Lower lobe of right lung (tissue), 2 donors: ENCODE data around the gene TRANK1. TPM values are rescaled to one million over a fixed set of nuclear protein-coding genes. Genes with fewer than 3 reads are reported as not detected.

Experiments
- ATAC-seq, 2 donors: fragments of 200-7000 bp; cut with Tn5 transposase; one replicate each; pipeline ENCODE4 v1.9.1; 2020 to 2022; ENCODE audit warnings: mild to moderate bottlenecking in 2 of 2, moderate library complexity in 2 of 2
- DNase-seq: peaks from one replicate; pipeline ENCODE4 v3.0.0-alpha.2; 2020
- H3K27ac ChIP-seq: fragments of 200-600 bp; one replicate; pipeline ENCODE4 v1.8.0; 2022
- H3K27me3 ChIP-seq: fragments of 200-600 bp; one replicate; pipeline ENCODE4 v1.8.0; 2022; ENCODE audit warnings: low read depth
- H3K36me3 ChIP-seq: fragments of 200-600 bp; one replicate; pipeline ENCODE4 v1.8.0; 2022; ENCODE audit warnings: mild to moderate bottlenecking
- H3K4me1 ChIP-seq: fragments of 200-600 bp; one replicate; pipeline ENCODE4 v1.8.0; 2022
- H3K4me3 ChIP-seq: fragments of 200-600 bp; one replicate; pipeline ENCODE4 v1.8.0; 2022; ENCODE audit warnings: mild to moderate bottlenecking
- H3K9me3 ChIP-seq: fragments of 200-600 bp; one replicate; pipeline ENCODE4 v1.8.0; 2022
- intact Hi-C: fragments of 100-400 bp; cut with DNase I; formaldehyde crosslinking; loops from one replicate; pipeline ENCODE4 v1.11.0; 2022
- total RNA-seq: library from RNA; stranded (reverse); fragmentation: NEBNext Ultra II Directional; extraction: Animal tissue kit (Norgen Biotek cat#: 25700); gene quantifications from one replicate; pipeline ENCODE4 v1.2.1, GENCODE V29; 2021
- TF ChIP-seq, protein P1 (sequence below): fragments of 200-600 bp; IDR thresholded peaks from one replicate; pipeline ENCODE4 v1.8.0; 2022; ENCODE audit warnings: antibody characterized with exemption, mild to moderate bottlenecking
- donor health status: DM: no; HTN: yes; CAD: no; lungs with severe emphysema.

The TRANK1 gene
- total RNA-seq, 1 donor from 2014 or later = 36.9 TPM

DNA sequence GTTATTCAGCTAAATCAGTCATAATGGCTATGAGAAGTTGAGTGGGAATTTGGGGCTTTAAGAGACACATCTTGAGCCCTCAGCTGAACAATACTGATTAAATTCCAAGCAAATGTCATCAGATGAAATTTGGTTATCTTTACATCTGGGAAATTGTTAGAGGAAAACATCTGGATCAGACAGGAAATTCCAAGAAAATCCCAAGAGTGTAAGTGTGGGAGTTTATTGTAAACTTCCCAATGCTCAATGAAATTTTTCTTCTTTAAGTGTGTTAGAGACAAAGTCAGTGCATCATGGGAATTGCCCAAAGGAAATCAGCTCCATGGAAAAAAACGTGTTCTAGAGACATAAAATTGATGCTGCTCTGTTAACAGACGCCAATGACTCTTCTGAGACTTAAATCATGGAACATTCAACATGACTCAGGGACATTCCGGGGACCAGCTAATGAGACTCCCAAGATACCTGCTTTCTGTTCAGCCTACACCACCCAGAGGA is 160.7 kb downstream of the TRANK1 start:
- Histone ChIP-seq H3K9me3 (no peaks in the 10 kb centered on the region), H3K4me1 (no peaks in the 10 kb centered on the region), H3K27ac (no peak overlapping the region), H3K4me3 (no peak overlapping the region), H3K27me3 (no peaks in the 10 kb centered on the region), H3K36me3 (no peaks in the 10 kb centered on the region)
- TF ChIP-seq, protein P1, sequence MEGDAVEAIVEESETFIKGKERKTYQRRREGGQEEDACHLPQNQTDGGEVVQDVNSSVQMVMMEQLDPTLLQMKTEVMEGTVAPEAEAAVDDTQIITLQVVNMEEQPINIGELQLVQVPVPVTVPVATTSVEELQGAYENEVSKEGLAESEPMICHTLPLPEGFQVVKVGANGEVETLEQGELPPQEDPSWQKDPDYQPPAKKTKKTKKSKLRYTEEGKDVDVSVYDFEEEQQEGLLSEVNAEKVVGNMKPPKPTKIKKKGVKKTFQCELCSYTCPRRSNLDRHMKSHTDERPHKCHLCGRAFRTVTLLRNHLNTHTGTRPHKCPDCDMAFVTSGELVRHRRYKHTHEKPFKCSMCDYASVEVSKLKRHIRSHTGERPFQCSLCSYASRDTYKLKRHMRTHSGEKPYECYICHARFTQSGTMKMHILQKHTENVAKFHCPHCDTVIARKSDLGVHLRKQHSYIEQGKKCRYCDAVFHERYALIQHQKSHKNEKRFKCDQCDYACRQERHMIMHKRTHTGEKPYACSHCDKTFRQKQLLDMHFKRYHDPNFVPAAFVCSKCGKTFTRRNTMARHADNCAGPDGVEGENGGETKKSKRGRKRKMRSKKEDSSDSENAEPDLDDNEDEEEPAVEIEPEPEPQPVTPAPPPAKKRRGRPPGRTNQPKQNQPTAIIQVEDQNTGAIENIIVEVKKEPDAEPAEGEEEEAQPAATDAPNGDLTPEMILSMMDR = no peak
- ATAC-seq (no peak), DNase-seq (no peak)
- intact Hi-C loops = no loop called here

DNA sequence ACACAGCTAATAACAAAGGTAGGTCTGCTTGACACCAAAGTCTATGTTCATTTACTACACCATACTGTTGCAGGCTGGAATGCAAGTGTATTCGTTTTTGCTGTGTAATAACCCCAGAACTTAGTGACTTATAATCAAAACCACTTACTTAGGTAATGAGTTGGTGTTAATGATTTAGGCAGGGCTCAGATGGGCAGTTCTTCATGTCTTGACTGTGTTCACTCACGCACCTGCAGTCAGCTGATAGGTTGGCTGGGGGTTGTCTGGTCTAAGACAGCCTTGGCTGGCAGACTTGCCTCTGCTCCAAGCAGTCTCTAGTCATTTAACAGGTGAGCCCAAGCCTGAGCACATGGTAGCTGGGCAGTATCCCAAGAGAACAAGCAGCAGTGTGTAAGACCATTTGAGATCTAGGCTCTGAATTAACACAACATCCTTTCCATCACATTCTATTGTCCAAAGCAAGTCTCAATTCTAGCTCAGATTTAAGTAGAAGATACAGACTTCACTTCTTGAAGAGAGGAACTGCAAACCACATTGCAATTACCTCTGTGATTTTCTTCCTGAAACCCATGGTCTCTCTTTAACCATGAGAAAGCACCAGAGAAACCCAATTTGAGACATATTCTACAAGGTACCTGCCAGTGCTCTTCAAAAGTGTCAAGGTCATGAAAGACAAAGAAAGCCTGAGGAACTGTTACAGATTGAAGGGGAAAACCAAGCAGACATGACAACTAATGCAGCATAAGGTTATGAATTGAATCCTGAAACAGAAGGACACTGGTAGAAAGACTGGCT is 167.2 kb downstream of the TRANK1 start:
- H3K9me3 ChIP-seq = no peaks in the 10 kb centered on the region
- H3K36me3 ChIP-seq = no peaks in the 10 kb centered on the region
- ATAC-seq (no peak), DNase-seq (no peak)
- no peak overlapping the region for H3K4me3 ChIP-seq
- TF ChIP-seq, protein P1 = no peak
- H3K4me1 ChIP-seq = no peaks in the 10 kb centered on the region
- no peaks in the 10 kb centered on the region for H3K27me3 ChIP-seq
- intact Hi-C loops = no loop called here
- no peak overlapping the region for H3K27ac ChIP-seq

Other genes with a start within 250 kb of the TRANK1 start
- 0.12 TPM for gene DCLK3, start 180.5 kb downstream of the TRANK1 start, total RNA-seq
- gene EPM2AIP1, start 48.1 kb upstream of the TRANK1 start, total RNA-seq = 18.4 TPM
- gene MLH1, start 48.5 kb upstream of the TRANK1 start, total RNA-seq = 26.3 TPM
- gene LRRFIP2, start 229.5 kb upstream of the TRANK1 start, total RNA-seq = 44.4 TPM